Calu3 (cell line): ENCODE measurements around the gene FARS2. TPM values are rescaled to one million over a fixed set of nuclear protein-coding genes. Genes with fewer than 3 reads are reported as not detected.

Experiments
- BruUV-seq: library from RNA; stranded (reverse); fragments of 400-500 nt; replicated peaks from 2 replicates; lab custom pipeline; 2021; lab: Mats Ljungman, UMichigan
- CTCF ChIA-PET: fragments of 300-600 bp; sonication (Branson Sonifier 250); formaldehyde crosslinking; loops from one replicate; lab custom pipeline; 2022; ENCODE audit warnings: antibody characterized with exemption; lab: Charles Lee
- DNase-seq: peaks from one replicate; pipeline ENCODE4 v3.0.0; 2022
- H3K27ac Mint-ChIP-seq: one replicate; pipeline ENCODE4 v1.8.0; 2022; ENCODE audit warnings: mixed read lengths; ENCODE audit not compliant: unreplicated experiment
- H3K27me3 Mint-ChIP-seq: one replicate; pipeline ENCODE4 v1.8.0; 2022; ENCODE audit warnings: mixed read lengths; ENCODE audit not compliant: unreplicated experiment
- H3K36me3 Mint-ChIP-seq: one replicate; pipeline ENCODE4 v1.8.0; 2022; ENCODE audit warnings: mild to moderate bottlenecking, moderate library complexity, mixed read lengths; ENCODE audit not compliant: insufficient read depth, unreplicated experiment
- H3K4me1 Mint-ChIP-seq: one replicate; pipeline ENCODE4 v1.8.0; 2022; ENCODE audit warnings: mild to moderate bottlenecking, low read depth, mixed read lengths; ENCODE audit not compliant: unreplicated experiment
- H3K4me3 Mint-ChIP-seq: one replicate; pipeline ENCODE4 v1.8.0; 2022; ENCODE audit warnings: mild to moderate bottlenecking, low read depth, moderate library complexity, mixed read lengths; ENCODE audit not compliant: unreplicated experiment
- H3K9me3 Mint-ChIP-seq: one replicate; pipeline ENCODE4 v1.8.0; 2022; ENCODE audit warnings: low read depth, mixed read lengths; ENCODE audit not compliant: unreplicated experiment
- CTCF ChIP-seq: fragments of 200-600 bp; IDR thresholded peaks from one replicate; pipeline ENCODE4 v1.8.0; 2022; ENCODE audit warnings: antibody characterized with exemption; ENCODE audit not compliant: unreplicated experiment
- intact Hi-C: fragments of 100-400 bp; cut with micrococcal nuclease; formaldehyde crosslinking; loops from one replicate; pipeline ENCODE4 v1.10.0; 2022; ENCODE audit not compliant: unreplicated experiment
- total RNA-seq: library from RNA; stranded (reverse); gene quantifications from 2 replicates; pipeline ENCODE4 v1.2.3, GENCODE V29; 2022

FARS2 gene
- total RNA-seq, 1 experiment from 2014 or later: 13.4 TPM

GRCh38 chr6:5541025-5541424 lies 279.7 kb downstream of the FARS2 start:
- CTCF ChIA-PET: no interaction called here
- no peak for DNase-seq
- Mint-ChIP-seq H3K27me3 (no peaks in the 10 kb centered on the region), H3K9me3 (no peaks in the 10 kb centered on the region), H3K4me3 (no peak overlapping the region), H3K4me1 (no peaks in the 10 kb centered on the region), H3K36me3 (peaks cover 4% of the 10 kb centered on the region), H3K27ac (no peak overlapping the region)
- no peak for TF ChIP-seq CTCF
- intact Hi-C loops: no loop called here
- BruUV-seq: no TSS peak

GRCh38 chr6:5541751-5542432 lies 280.6 kb downstream of the FARS2 start:
- no peak overlapping the region for H3K27ac Mint-ChIP-seq

GRCh38 chr6:5547556-5547955 lies 286.2 kb downstream of the FARS2 start:
- Mint-ChIP-seq H3K27ac (no peak overlapping the region), H3K27me3 (no peaks in the 10 kb centered on the region)

More at GRCh38 chr6:5541751-5542432, 280.6 kb downstream of the FARS2 start:
- Mint-ChIP-seq H3K9me3 (no peaks in the 10 kb centered on the region), H3K4me1 (no peaks in the 10 kb centered on the region), H3K27me3 (no peaks in the 10 kb centered on the region), H3K4me3 (no peak overlapping the region), H3K36me3 (peaks cover 10% of the 10 kb centered on the region)
- intact Hi-C loops: no loop called here
- no peak for TF ChIP-seq CTCF
- BruUV-seq: no TSS peak
- CTCF ChIA-PET: no interaction called here
- DNase-seq: no peak

GRCh38 chr6:5550631-5551030 lies 289.3 kb downstream of the FARS2 start:
- H3K4me3 Mint-ChIP-seq: no peak overlapping the region
- peaks cover 6% of the 10 kb centered on the region for H3K9me3 Mint-ChIP-seq
- H3K27me3 Mint-ChIP-seq: no peaks in the 10 kb centered on the region
- no TSS peak for BruUV-seq
- H3K27ac Mint-ChIP-seq: no peak overlapping the region
- DNase-seq: no peak
- no peaks in the 10 kb centered on the region for H3K4me1 Mint-ChIP-seq
- H3K36me3 Mint-ChIP-seq: peaks cover 10% of the 10 kb centered on the region
- CTCF ChIA-PET: no interaction called here
- intact Hi-C loops: no loop called here
- no peak for TF ChIP-seq CTCF

More at GRCh38 chr6:5547556-5547955, 286.2 kb downstream of the FARS2 start:
- no peak overlapping the region for H3K4me3 Mint-ChIP-seq
- H3K9me3 Mint-ChIP-seq: peaks cover 4% of the 10 kb centered on the region
- H3K4me1 Mint-ChIP-seq: no peaks in the 10 kb centered on the region
- TF ChIP-seq CTCF: no peak
- DNase-seq: no peak
- no TSS peak for BruUV-seq
- intact Hi-C loops: no loop called here
- H3K36me3 Mint-ChIP-seq: peaks cover 15% of the 10 kb centered on the region
- CTCF ChIA-PET: no interaction called here
